T-helper 2 cell treated with Interferon-gamma antibody and Interleukin-4, amounts not matched to agents 5 μg/mL and 100 μg/mL, for 36 hours (primary cell): ENCODE measurements around the gene PSPC1.
"Not testable (repeated sequence)": the region's sequence is repeated elsewhere in the genome, so short reads cannot be mapped to it uniquely, and the experiment has no call there.

Experiments
- DNase-seq: peaks from one replicate; pipeline ENCODE4 v3.0.0; 2021; ENCODE audit warnings: low spot score
- H3K27ac Mint-ChIP-seq: one replicate; pipeline ENCODE4 v1.8.0; 2021; ENCODE audit warnings: mild to moderate bottlenecking, mixed read lengths
- H3K27me3 Mint-ChIP-seq: one replicate; pipeline ENCODE4 v1.8.0; 2021; ENCODE audit warnings: low read depth, mixed read lengths
- H3K36me3 Mint-ChIP-seq: one replicate; pipeline ENCODE4 v1.8.0; 2021; ENCODE audit warnings: low read depth, mixed read lengths
- H3K4me1 Mint-ChIP-seq: one replicate; pipeline ENCODE4 v1.8.0; 2021; ENCODE audit warnings: low read depth, mixed read lengths
- H3K4me3 Mint-ChIP-seq: one replicate; pipeline ENCODE4 v1.8.0; 2022; ENCODE audit warnings: mild to moderate bottlenecking, moderate library complexity, mixed read lengths
- H3K9me3 Mint-ChIP-seq: one replicate; pipeline ENCODE4 v1.8.0; 2021; ENCODE audit warnings: mixed read lengths

PSPC1 gene

GRCh38 chr13:19782049-19782726 lies 557 bp downstream of the PSPC1 start:
- Mint-ChIP-seq H3K27me3 (peaks cover 3% of the 10 kb centered on the region), H3K9me3 (peaks cover 4% of the 10 kb centered on the region), H3K4me3 (peak overlapping the region; percentile 99), H3K27ac (peak overlapping the region; percentile 99), H3K4me1 (peaks cover 2% of the 10 kb centered on the region), H3K36me3 (peaks cover 14% of the 10 kb centered on the region)
- DNase-seq = peak; percentile 66

GRCh38 chr13:19781526-19781925 lies 1.2 kb downstream of the PSPC1 start:
- H3K27me3 Mint-ChIP-seq = peaks cover 3% of the 10 kb centered on the region
- peak overlapping the region; percentile 99 for H3K4me3 Mint-ChIP-seq
- peaks cover 4% of the 10 kb centered on the region for H3K9me3 Mint-ChIP-seq
- H3K4me1 Mint-ChIP-seq = peaks cover 2% of the 10 kb centered on the region
- peaks cover 14% of the 10 kb centered on the region for H3K36me3 Mint-ChIP-seq
- no peak for DNase-seq
- H3K27ac Mint-ChIP-seq = peak overlapping the region; percentile 99

DNA sequence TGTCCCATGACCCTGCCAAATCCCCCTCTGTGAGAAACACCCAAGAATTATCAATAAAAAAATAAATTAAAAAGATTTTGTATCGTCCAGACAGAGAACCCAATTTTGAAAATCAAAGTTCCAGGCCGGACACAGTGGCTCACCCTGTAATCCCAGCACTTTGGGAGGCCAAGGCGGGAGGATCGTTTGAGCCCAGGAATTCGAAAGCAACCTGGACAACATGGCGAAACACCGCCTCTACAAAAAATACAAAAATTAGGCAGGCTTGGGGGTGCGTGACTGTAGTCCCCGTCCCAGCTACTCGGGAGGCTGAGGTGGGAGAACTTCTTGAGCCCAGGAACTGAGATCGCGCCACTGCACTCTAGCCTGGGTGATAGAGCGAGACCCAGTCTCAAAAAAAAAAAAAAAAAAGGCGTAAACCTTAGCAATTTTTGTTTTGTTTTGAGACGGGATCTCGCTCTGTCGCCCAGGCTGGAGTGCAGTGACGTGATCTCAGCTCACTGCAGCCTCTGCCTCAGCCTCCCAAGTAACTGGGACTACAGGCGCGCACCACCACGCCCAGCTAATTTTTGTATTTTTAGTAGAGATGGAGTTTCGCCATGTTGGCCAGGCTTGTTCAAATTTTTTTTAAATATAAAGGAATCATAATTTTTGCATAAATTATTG lies 1.9 kb downstream of the PSPC1 start:
- not testable (repeated sequence) for H3K27ac Mint-ChIP-seq, H3K4me1 Mint-ChIP-seq, H3K27me3 Mint-ChIP-seq, H3K9me3 Mint-ChIP-seq, DNase-seq
- H3K4me3 Mint-ChIP-seq = peak overlapping the region; percentile 99
- peaks cover 17% of the 10 kb centered on the region for H3K36me3 Mint-ChIP-seq

DNA sequence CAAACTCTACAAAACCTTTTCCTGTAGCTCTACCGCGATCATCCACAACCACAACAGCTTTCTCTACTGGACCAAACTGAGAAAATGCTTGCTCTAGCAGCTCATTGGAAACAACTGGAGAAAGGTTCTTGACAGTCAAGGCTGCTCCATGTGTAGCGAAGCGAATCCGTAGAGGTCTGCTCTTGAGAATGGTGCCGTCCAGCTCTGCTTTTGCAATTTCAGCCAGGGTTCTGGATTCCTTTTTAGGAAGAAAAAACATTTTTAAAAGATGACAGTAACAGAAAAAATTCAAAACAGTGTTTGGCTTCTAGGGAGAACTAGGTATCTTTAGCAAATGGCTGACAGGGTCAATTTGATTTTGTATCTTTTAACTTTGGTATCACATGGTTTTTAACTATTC lies 10.4 kb downstream of the PSPC1 start:
- H3K27ac Mint-ChIP-seq = no peak overlapping the region
- no peaks in the 10 kb centered on the region for H3K9me3 Mint-ChIP-seq
- peaks cover 21% of the 10 kb centered on the region for H3K4me1 Mint-ChIP-seq
- peaks cover 47% of the 10 kb centered on the region for H3K36me3 Mint-ChIP-seq
- H3K27me3 Mint-ChIP-seq = no peaks in the 10 kb centered on the region
- DNase-seq = no peak
- H3K4me3 Mint-ChIP-seq = no peak overlapping the region

- Mint-ChIP-seq H3K27ac (no peak overlapping the region), H3K27me3 (no peaks in the 10 kb centered on the region), H3K9me3 (no peaks in the 10 kb centered on the region), H3K36me3 (peaks cover 51% of the 10 kb centered on the region), H3K4me1 (peaks cover 24% of the 10 kb centered on the region), H3K4me3 (no peak overlapping the region)
- no peak for DNase-seq
Observed at GRCh38 chr13:19769854-19770253, 12.9 kb downstream of the PSPC1 start.

DNA sequence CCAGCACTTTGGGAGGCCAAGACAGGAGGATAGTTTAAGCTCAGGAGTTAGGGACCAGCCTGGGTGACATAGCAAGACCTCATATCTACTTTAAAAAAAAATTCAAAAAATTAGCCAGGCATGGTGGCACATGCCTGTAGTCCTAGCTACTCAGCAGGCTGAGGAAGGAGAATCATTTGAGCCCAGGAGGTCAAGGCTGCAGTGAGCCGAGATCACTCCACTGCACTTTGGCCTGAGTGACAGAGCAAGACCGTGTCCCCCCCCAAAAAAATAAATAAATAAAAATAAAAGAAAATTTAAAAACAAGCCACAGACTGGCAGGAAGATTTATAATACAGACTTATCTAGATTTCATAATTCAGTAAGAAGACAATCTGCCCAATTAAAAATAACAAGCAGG lies 14.8 kb downstream of the PSPC1 start:
- H3K27ac Mint-ChIP-seq = no peak overlapping the region
- no peak overlapping the region for H3K4me3 Mint-ChIP-seq
- no peak for DNase-seq
- no peaks in the 10 kb centered on the region for H3K9me3 Mint-ChIP-seq
- H3K4me1 Mint-ChIP-seq = peaks cover 28% of the 10 kb centered on the region
- no peaks in the 10 kb centered on the region for H3K27me3 Mint-ChIP-seq
- peaks cover 56% of the 10 kb centered on the region for H3K36me3 Mint-ChIP-seq

DNA sequence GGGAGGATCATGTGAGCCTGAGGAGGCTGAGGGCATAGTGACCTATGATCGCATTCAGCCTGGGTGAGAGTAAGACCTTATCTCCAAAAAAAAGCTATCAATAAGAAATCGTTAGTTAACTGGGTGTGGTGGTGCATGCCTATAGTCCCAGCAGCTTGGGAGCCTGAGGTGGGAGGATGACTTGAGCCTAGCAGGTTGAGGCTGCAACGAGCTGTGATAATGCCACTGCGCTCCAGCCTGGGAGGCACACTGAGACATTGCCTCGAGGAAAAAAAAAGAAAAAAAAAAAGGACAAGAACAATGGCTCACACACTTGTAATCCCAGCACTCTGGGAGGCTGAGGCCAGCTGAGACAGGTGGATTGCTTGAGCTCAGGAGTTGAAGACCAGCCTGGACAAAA lies 16.2 kb downstream of the PSPC1 start:
- no peaks in the 10 kb centered on the region for H3K9me3 Mint-ChIP-seq
- H3K36me3 Mint-ChIP-seq = peaks cover 56% of the 10 kb centered on the region
- peaks cover 32% of the 10 kb centered on the region for H3K4me1 Mint-ChIP-seq
- no peak overlapping the region for H3K4me3 Mint-ChIP-seq
- no peak overlapping the region for H3K27ac Mint-ChIP-seq
- no peaks in the 10 kb centered on the region for H3K27me3 Mint-ChIP-seq
- no peak for DNase-seq

- no peaks in the 10 kb centered on the region for H3K9me3 Mint-ChIP-seq
- H3K36me3 Mint-ChIP-seq = peaks cover 61% of the 10 kb centered on the region
Observed at GRCh38 chr13:19764237-19764636, 18.5 kb downstream of the PSPC1 start.

GRCh38 chr13:19763618-19764017 lies 19.1 kb downstream of the PSPC1 start:
- DNase-seq = no peak
- H3K4me3 Mint-ChIP-seq = no peak overlapping the region
- no peak overlapping the region for H3K27ac Mint-ChIP-seq
- peaks cover 63% of the 10 kb centered on the region for H3K36me3 Mint-ChIP-seq
- peaks cover 26% of the 10 kb centered on the region for H3K4me1 Mint-ChIP-seq
- no peaks in the 10 kb centered on the region for H3K9me3 Mint-ChIP-seq
- H3K27me3 Mint-ChIP-seq = no peaks in the 10 kb centered on the region

More at GRCh38 chr13:19764237-19764636, 18.5 kb downstream of the PSPC1 start:
- peaks cover 26% of the 10 kb centered on the region for H3K4me1 Mint-ChIP-seq
- H3K27me3 Mint-ChIP-seq = no peaks in the 10 kb centered on the region
- no peak overlapping the region for H3K27ac Mint-ChIP-seq
- H3K4me3 Mint-ChIP-seq = no peak overlapping the region
- DNase-seq = no peak

GRCh38 chr13:19759669-19760068 lies 23.1 kb downstream of the PSPC1 start:
- peaks cover 70% of the 10 kb centered on the region for H3K36me3 Mint-ChIP-seq
- H3K27ac Mint-ChIP-seq = no peak overlapping the region
- DNase-seq = no peak
- no peaks in the 10 kb centered on the region for H3K27me3 Mint-ChIP-seq
- no peaks in the 10 kb centered on the region for H3K9me3 Mint-ChIP-seq
- H3K4me1 Mint-ChIP-seq = peaks cover 16% of the 10 kb centered on the region
- no peak overlapping the region for H3K4me3 Mint-ChIP-seq

DNA sequence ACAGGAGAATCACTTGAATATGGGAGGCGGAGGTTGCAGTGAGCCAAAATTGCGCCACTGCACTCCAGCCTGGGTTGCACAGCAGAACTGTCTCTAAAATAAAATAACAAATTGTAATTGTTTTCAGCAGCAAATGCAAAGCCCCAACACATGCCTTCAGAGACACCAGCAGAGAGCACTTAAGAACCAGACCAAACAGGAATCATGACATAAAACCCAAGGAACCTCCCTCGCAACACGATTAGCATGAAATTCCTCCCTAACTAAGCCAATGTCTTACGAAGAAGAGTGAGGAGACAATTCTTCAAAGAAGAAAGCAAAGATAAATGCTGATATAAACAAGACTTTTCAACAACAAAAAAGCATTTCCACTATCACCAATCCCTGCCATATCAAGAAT lies 40.1 kb downstream of the PSPC1 start:
- DNase-seq = no peak
- Mint-ChIP-seq H3K4me1 (peaks cover 5% of the 10 kb centered on the region), H3K36me3 (peaks cover 46% of the 10 kb centered on the region), H3K27ac (no peak overlapping the region), H3K9me3 (no peaks in the 10 kb centered on the region), H3K4me3 (no peak overlapping the region), H3K27me3 (no peaks in the 10 kb centered on the region)

- no peaks in the 10 kb centered on the region for H3K9me3 Mint-ChIP-seq
- H3K4me1 Mint-ChIP-seq = no peaks in the 10 kb centered on the region
- H3K27me3 Mint-ChIP-seq = no peaks in the 10 kb centered on the region
- no peak overlapping the region for H3K27ac Mint-ChIP-seq
- DNase-seq = no peak
- H3K4me3 Mint-ChIP-seq = no peak overlapping the region
- peaks cover 45% of the 10 kb centered on the region for H3K36me3 Mint-ChIP-seq
Observed at GRCh38 chr13:19737844-19738557, 44.7 kb downstream of the PSPC1 start.

- DNase-seq = no peak
- Mint-ChIP-seq H3K27me3 (no peaks in the 10 kb centered on the region), H3K9me3 (no peaks in the 10 kb centered on the region), H3K36me3 (peaks cover 38% of the 10 kb centered on the region), H3K4me1 (peaks cover 8% of the 10 kb centered on the region), H3K27ac (no peak overlapping the region), H3K4me3 (no peak overlapping the region)
Observed at GRCh38 chr13:19726611-19727010, 56.1 kb downstream of the PSPC1 start.

- Mint-ChIP-seq H3K36me3 (peaks cover 39% of the 10 kb centered on the region), H3K4me1 (peaks cover 8% of the 10 kb centered on the region), H3K4me3 (no peak overlapping the region), H3K9me3 (no peaks in the 10 kb centered on the region), H3K27ac (no peak overlapping the region), H3K27me3 (no peaks in the 10 kb centered on the region)
- no peak for DNase-seq
Observed at GRCh38 chr13:19725320-19725719, 57.4 kb downstream of the PSPC1 start.
